Activated CD4-positive, alpha-beta T cell treated with anti-CD3 and anti-CD28 coated beads, Interleukin-2, amount 50 U/mL, for 4 hours (primary cell): ENCODE results near the gene N4BP2L2.

Source experiments
- DNase-seq, 2 experiments: peaks; one replicate each; pipeline ENCODE4 v3.0.0-alpha.2; 2020

Gene N4BP2L2

DNA sequence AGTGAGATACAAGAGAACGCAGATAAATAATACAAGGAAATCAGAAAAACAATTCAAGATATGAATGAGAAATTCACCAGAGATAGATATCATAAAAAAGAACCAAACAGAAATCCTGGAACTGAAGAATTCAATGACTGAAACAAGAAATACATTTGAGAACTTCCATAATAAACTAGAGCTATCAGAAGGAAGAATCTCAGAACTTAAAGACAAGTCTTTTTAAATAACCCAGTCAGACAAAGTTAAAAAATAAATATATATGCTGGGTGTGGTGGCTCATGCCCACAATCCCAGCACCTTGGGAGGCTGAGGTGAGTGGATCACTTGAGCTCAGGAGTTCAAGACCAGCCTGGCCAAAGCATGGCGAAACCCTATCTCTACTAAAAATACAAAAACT lies 82.0 kb downstream of the N4BP2L2 start:
- no peak for DNase-seq

DNA sequence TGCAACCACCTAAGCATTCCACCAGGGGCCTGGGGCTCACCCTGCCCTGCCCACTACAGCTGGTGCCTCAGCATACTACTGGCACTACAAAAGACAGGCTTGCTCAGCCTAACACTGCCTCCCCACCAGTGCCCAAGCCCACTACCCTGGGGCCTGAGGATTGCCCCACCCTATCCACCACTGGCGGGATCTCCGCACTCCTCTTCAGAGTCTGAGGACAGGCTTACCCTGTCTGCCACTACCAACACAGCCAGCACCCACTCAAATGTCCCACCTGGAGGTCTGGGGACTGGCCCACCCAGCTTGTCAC lies 83.0 kb downstream of the N4BP2L2 start:
- DNase-seq = no peak

- no peak for DNase-seq
Observed at GRCh38 chr13:32454886-32455593, 83.6 kb downstream of the N4BP2L2 start.

- DNase-seq = no peak
Observed at GRCh38 chr13:32453981-32454380, 84.6 kb downstream of the N4BP2L2 start.

DNA sequence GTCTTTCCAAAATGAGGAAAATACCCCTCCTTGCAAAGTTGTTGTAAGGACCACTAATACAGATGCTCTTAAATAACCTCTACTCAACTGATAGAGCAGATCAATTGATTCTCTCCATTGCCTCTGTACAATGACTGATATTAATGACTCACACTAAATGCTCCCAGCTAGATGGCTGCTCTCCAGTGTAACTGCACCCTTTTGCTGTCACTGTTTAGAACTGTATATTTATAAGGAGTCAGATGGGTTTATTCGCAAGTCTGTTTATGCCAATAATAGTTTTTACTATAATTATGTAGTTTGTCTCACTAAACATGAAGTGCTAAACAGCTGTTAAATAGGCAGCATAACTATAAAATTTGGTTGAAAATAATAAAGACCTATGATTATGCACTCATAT lies 89.6 kb downstream of the N4BP2L2 start:
- DNase-seq = no peak

GRCh38 chr13:32447894-32448623 lies 90.5 kb downstream of the N4BP2L2 start:
- no peak for DNase-seq

- DNase-seq = no peak
Observed at GRCh38 chr13:32446773-32447465, 91.7 kb downstream of the N4BP2L2 start.

- no peak for DNase-seq
Observed at GRCh38 chr13:32446220-32446619, 92.4 kb downstream of the N4BP2L2 start.

GRCh38 chr13:32445461-32445860 lies 93.1 kb downstream of the N4BP2L2 start:
- no peak for DNase-seq

GRCh38 chr13:32443111-32443510 lies 95.5 kb downstream of the N4BP2L2 start:
- DNase-seq = peak; percentile 26 to 33

- DNase-seq = no peak
Observed at GRCh38 chr13:32438871-32439270, 99.7 kb downstream of the N4BP2L2 start.

GRCh38 chr13:32432856-32433255 lies 105.7 kb downstream of the N4BP2L2 start:
- no peak for DNase-seq

DNA sequence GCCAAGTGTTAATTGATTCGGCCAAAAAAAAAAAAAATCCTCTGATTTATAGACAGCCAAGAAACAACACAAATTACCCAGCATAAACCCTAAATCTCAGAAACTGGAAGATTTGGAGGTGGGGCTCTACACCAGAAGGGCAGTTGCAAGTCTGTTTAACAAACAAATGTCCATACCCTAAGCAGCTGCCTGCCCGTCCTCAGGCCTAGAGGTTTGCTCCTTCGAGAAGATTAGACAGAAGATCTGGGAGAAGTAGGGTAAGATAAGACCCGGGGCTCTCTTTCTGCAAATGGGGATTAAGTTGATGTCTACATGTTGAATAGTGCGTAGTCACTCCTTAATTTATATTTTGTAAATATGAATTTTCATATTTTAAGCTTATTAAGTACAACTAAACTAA lies 107.2 kb downstream of the N4BP2L2 start:
- no peak for DNase-seq

DNA sequence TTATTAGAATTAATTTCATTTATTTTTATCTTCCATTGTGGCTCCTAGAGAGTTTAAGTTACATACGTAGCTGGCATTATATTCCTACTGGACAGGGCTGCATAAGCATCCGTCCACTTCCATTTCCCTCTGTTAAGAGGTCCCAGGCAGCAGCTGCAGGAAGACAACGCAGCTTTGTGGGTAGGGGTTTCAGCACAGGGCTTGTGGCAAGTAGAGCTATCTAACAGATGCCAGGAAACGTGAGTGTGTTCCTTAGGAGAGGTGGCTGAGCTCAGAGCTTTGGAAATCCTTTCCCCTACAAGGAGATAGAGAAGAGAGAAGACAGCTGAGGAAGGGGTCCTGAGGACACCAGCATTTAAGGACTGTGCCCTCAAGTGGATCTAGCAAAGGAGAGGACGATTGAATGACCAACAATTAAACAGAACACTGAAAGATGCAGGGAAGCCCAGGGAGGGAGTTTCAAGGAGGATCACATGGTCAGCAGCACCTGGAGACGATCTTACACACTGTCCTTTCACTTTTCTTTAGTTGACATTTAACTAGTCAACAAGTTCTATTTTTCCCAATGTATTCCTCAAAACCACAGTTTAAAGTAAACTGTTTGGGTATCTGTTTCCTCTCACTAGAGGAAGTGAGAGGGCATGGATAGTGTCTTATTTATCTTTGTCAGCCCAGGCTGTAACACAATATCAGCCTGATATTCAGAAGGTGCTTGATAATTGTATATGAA lies 108.4 kb downstream of the N4BP2L2 start:
- DNase-seq = no peak

DNA sequence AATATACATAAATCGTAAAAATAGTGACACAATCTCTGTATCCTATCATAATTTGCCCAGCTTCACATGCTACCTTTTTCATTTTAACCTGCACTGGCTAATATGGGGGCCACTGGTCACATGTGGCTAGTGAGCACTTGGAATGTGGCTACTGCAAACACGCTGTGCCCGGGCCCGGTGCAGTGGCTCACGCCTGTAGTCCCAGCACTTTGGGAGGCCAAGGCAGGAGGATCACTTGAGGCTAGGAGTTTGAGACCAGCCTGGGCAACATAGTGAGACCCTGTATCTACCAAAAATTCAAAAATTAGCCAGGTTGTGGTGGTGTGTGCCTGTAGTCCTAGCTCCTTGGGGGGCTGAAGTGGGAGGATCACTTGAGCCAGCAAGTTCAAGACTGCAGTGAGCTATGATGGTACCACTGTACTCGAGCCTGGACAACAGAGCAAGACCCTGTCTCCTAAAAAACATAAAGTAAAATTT lies 109.1 kb downstream of the N4BP2L2 start:
- DNase-seq = no peak

GRCh38 chr13:32428581-32429432 lies 109.8 kb downstream of the N4BP2L2 start:
- DNase-seq = no peak

DNA sequence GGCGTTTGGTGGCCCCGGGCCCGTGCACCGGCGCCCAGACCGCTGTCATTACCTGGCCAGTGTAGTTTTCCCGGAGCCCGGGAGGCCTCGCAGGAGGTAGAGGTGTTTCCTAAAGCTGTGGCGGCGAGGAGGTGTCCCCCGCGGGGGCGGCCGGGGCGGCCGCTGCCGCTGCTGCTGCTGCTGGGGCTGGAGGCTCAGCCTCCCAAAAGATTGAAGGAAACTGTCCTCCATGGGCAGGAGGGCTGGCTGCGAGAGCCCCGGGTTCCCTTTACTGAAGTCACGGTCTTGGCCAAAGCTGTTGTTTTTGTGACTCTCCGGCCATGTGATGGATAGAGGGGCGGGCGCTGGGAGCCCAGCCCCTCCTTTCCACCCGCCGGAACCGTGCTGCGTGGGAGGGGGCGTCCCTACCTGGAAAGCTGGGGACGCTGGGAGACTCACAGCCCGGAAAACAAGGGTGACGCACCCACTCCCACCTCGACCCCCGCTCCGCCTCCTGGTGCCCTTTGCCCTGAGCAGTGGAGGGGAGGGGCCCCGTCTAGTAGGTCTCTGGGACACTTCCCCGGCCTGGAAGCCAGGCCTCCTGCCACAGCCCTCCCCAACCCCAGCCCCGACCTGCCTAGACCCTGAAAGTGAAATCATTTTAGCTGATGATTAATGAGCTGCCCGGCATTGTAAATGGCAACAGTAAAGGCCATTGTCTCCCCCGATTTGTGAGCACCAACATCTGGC lies 110.6 kb downstream of the N4BP2L2 start, which contains the start of gene N4BP2L1:
TSS of gene N4BP2L1 (minus strand) at position 279 of the 729 bp plus-strand sequence. CDS start at position 231, 48 bp downstream.
- peak; percentile 87 to 91 for DNase-seq

GRCh38 chr13:32426990-32427851 lies 111.4 kb downstream of the N4BP2L2 start:
- DNase-seq = peak; percentile 47 to 51

GRCh38 chr13:32426191-32426989 lies 112.2 kb downstream of the N4BP2L2 start:
- DNase-seq = peak; percentile 12 to 14
